Thyroid gland (tissue), 4 donors: ENCODE measurements around the gene FGF18. TPM values are rescaled to one million over a fixed set of nuclear protein-coding genes. Genes with fewer than 3 reads are reported as not detected.

Experiments
- DNase-seq, 2 donors: peaks; one replicate each; pipeline ENCODE4 v3.0.0-alpha.2; 2019
- H3K27ac ChIP-seq, 3 donors: fragments of 200-600 bp; sonication (generic); 1 replicate in 2 of 3; 2 replicates in 1 of 3; pipeline ENCODE4 v1.5.1; 2016 to 2019; ENCODE audit warnings: mild to moderate bottlenecking in 1 of 3, moderate library complexity in 1 of 3
- H3K27me3 ChIP-seq: fragments of 200-600 bp; sonication (generic); one replicate; pipeline ENCODE4 v1.5.1; 2019
- H3K36me3 ChIP-seq, 2 donors: fragments of 200-600 bp; sonication (generic); one replicate each; pipeline ENCODE4 v1.5.1; 2016 to 2019
- H3K4me1 ChIP-seq, 2 donors: fragments of 200-600 bp; sonication (generic); one replicate each; pipeline ENCODE4 v1.5.1; 2017 to 2019
- H3K4me3 ChIP-seq, 3 donors: fragments of 200-600 bp; sonication (generic); replicated peaks in 1 of 3; 1 replicate in 2 of 3; 2 replicates in 1 of 3; pipeline ENCODE4 v1.5.1; 2016; ENCODE audit warnings: mild to moderate bottlenecking in 1 of 3
- H3K9me3 ChIP-seq: fragments of 200-600 bp; sonication (generic); one replicate; pipeline ENCODE4 v1.5.1; 2017
- CTCF ChIP-seq, 6 experiments: fragments of 200-600 bp in 3 of 6; fragments of 450-650 bp in 3 of 6; sonication (generic) in 3 of 6; IDR thresholded peaks; one replicate each; pipeline ENCODE4 v1.5.1; 2016 to 2019; ENCODE audit warnings: antibody characterized with exemption in 6 of 6, mild to moderate bottlenecking in 2 of 6, inconsistent platforms in 1 of 6, moderate library complexity in 1 of 6
- POLR2A ChIP-seq, 2 donors: fragments of 450-650 bp; IDR thresholded peaks; one replicate each; pipeline ENCODE4 v1.6.1; 2017; ENCODE audit warnings: antibody characterized with exemption in 2 of 2, mild to moderate bottlenecking in 2 of 2, moderate library complexity in 1 of 2
- WGBS, 2 donors: methylation state at CpG; one replicate each; pipeline ENCODE4 v1.1.5; 2017; 5-methylcytosine and 5-hydroxymethylcytosine counted together
- intact Hi-C: fragments of 100-400 bp; cut with DNase I; formaldehyde crosslinking; loops from one replicate; pipeline ENCODE4 v1.15.1; 2023
- total RNA-seq, 4 donors: library from RNA; depleted of rRNA; stranded (reverse); fragments of >200 nt; gene quantifications; one replicate each; pipeline ENCODE4 v1.2.3, GENCODE V29; 2016

Gene FGF18
- total RNA-seq, 4 donors from 2014 or later = 0.67 to 1.4 (median 1.0) TPM; not detected in 1

GRCh38 chr5:171429543-171429910, 10.1 kb downstream of the FGF18 start:
- intact Hi-C loops = loop anchor here (10.0 kb wide), 2 partner anchors 195 to 615 kb away; no protein-coding TSS in a partner anchor
- TF ChIP-seq CTCF (IDR thresholded peaks at IDR 0.05) (no peak), POLR2A (IDR thresholded peaks at IDR 0.05) (no peak)
- WGBS, 2 donors = 88 to 94% methylated on average over 4 of the region's 4 CpGs
- no peak for DNase-seq
- Histone ChIP-seq H3K27ac (no peak overlapping the region), H3K4me1 (no peaks in the 10 kb centered on the region), H3K9me3 (no peaks in the 10 kb centered on the region), H3K4me3 (no peak overlapping the region), H3K27me3 (no peaks in the 10 kb centered on the region), H3K36me3 (no peaks in the 10 kb centered on the region)

DNA sequence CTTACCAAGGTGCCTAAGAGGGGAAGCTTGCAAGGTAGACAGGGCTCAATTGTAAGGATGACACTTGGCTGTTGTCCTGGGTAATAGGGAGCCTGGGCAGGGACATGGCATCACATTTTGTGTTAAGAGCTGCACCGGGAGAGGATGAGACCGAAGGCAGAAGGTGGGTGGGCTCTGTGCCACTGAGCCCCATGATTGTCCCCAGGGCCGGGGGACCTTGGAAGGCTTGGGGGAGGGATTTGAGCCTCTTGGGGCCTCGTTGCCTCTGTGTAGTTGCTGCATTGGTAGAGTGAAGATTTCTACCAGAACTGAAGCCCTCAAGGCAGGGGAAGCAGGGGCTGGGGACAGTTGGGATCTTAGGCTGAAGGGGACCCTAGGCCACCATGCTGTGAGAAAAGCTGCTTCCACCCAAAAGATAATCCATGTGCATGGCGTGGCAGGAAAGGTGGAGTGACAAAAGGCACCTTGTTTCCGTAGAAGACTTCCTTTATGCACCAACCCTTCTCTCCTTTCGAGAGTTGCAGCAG, 11.9 kb downstream of the FGF18 start:
- H3K27ac ChIP-seq = no peak overlapping the region
- 94 to 95% methylated on average over 7 of the region's 7 CpGs for WGBS, 2 donors
- TF ChIP-seq POLR2A (IDR thresholded peaks at IDR 0.05) (no peak), CTCF (IDR thresholded peaks at IDR 0.05) (no peak)
- intact Hi-C loops = no loop called here
- no peaks in the 10 kb centered on the region for H3K27me3 ChIP-seq
- H3K4me1 ChIP-seq = no peaks in the 10 kb centered on the region
- no peaks in the 10 kb centered on the region for H3K36me3 ChIP-seq
- no peak for DNase-seq
- no peak overlapping the region for H3K4me3 ChIP-seq
- H3K9me3 ChIP-seq = no peaks in the 10 kb centered on the region

DNA sequence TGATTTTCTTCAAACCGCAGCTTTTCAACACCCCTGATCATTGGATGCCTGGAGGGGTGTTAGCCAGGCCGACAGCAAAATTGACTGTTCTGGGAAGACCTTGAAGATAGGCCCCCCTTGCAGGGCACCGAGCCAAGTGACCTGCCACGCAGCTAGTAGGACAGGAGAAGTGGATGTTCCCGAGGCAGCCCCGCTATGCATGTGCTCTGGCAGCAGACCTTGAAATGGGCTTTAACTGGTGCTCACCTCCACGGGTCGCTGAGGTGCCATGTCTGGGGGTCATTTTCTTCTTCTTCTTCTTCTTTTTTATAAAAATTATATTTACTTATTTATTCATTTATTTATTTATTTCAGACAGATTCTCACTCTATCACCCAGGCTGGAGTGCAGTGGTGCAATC, 12.6 kb downstream of the FGF18 start:
- H3K4me1 ChIP-seq = no peaks in the 10 kb centered on the region
- no peak for DNase-seq
- no peaks in the 10 kb centered on the region for H3K27me3 ChIP-seq
- no peak overlapping the region for H3K27ac ChIP-seq
- TF ChIP-seq CTCF (IDR thresholded peaks at IDR 0.05) = no peak
- no peak for TF ChIP-seq POLR2A (IDR thresholded peaks at IDR 0.05)
- no peak overlapping the region for H3K4me3 ChIP-seq
- H3K9me3 ChIP-seq = no peaks in the 10 kb centered on the region
- H3K36me3 ChIP-seq = no peaks in the 10 kb centered on the region
- 78 to 81% methylated on average over 8 of the region's 8 CpGs for WGBS, 2 donors
- intact Hi-C loops = no loop called here

DNA sequence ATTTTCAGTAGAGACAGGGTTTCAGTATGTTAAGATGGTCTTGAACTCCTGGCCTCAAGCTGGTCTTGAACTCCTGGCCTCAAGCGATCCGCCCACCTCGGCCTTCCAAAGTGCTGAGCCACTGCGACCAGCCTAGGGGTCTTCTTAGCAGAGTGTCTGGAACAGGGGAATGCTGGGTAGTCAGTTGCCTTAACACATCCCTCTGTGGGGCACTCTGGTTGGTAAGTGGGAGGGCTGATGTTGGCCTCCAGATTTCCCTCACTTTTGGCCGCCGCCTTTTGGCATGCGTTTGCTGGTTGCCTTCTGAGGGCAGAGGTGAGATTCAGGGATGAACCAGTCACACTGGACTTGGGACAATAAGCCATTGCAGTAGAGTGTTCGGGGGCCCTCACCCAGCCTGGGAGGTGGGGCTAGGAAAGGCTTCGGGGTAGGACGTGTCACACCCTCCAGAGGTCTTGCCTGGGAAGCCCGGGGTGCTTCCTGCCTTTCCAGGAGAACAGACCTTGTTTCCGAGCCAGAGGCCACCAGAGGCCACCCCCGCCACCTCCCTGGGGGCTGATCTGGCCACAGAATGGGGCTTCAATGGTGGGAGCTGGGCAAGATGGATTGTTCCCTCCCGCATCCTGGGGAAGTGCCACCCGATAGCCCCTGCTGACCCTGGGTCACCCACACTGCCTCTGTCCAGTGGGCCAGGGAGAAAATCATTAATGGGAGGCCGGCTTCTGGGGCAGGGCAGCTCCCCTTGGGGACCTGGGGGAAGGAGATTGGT, 13.3 kb downstream of the FGF18 start:
- no peaks in the 10 kb centered on the region for H3K4me1 ChIP-seq
- no peak for DNase-seq
- WGBS, 2 donors = 91% methylated on average over 11 to 14 of the region's 16 CpGs
- TF ChIP-seq POLR2A (IDR thresholded peaks at IDR 0.05) (no peak), CTCF (IDR thresholded peaks at IDR 0.05) (no peak)
- no peaks in the 10 kb centered on the region for H3K27me3 ChIP-seq
- H3K27ac ChIP-seq = no peak overlapping the region
- no peak overlapping the region for H3K4me3 ChIP-seq
- intact Hi-C loops = no loop called here
- no peaks in the 10 kb centered on the region for H3K36me3 ChIP-seq
- no peaks in the 10 kb centered on the region for H3K9me3 ChIP-seq

DNA sequence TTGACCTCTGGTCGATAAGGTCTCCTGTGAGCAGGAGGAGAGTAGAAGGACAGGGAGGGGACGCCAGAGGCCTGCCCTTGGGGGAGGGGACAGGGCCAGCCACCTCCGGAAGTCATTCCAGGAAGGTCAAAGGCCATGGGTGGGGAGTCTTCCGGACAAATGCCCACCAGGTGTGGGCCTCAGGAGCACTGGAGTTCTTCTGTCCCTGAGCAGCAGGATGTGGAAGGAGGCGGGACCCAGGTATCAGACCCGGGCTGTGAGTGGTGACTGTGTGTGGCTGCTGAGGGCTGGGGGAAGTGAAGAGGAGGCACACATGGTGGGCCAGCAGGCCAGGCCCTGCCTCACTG, 13.9 kb downstream of the FGF18 start:
- no peak for TF ChIP-seq CTCF (IDR thresholded peaks at IDR 0.05)
- TF ChIP-seq POLR2A (IDR thresholded peaks at IDR 0.05) = no peak

More for the DNA sequence above, 13.9 kb downstream of the FGF18 start:
- 69 to 84% methylated on average over 6 of the region's 6 CpGs for WGBS, 2 donors
- no peaks in the 10 kb centered on the region for H3K27me3 ChIP-seq
- DNase-seq = no peak
- no peak overlapping the region for H3K27ac ChIP-seq
- intact Hi-C loops = no loop called here
- H3K4me1 ChIP-seq = no peaks in the 10 kb centered on the region
- no peaks in the 10 kb centered on the region for H3K9me3 ChIP-seq
- H3K36me3 ChIP-seq = no peaks in the 10 kb centered on the region
- no peak overlapping the region for H3K4me3 ChIP-seq
